Smooth muscle cell (in vitro differentiated cells): ENCODE data around the gene ROBO1. TPM values are rescaled to one million over a fixed set of nuclear protein-coding genes. Genes with fewer than 3 reads are reported as not detected.

Source experiments
- DNase-seq: peaks from one replicate; lab custom pipeline; 2025; ENCODE audit not compliant: unreplicated experiment; lab: John Stamatoyannopoulos, UW
- H2AFZ ChIP-seq: fragments of 200-600 bp; sonication (generic); 2 replicates; pipeline ENCODE4 v1.6.0; 2016; ENCODE audit warnings: antibody characterized with exemption, low read depth, mild to moderate bottlenecking
- H3F3A ChIP-seq: fragments of 200-600 bp; sonication (generic); 2 replicates; pipeline ENCODE4 v1.6.0; 2017; ENCODE audit warnings: antibody characterized with exemption, low read depth
- H3K27ac ChIP-seq: fragments of 200-600 bp; sonication (generic); 2 replicates; pipeline ENCODE4 v1.5.1; 2016; ENCODE audit warnings: low read depth, mild to moderate bottlenecking
- H3K27me3 ChIP-seq: fragments of 200-600 bp; sonication (generic); 2 replicates; pipeline ENCODE4 v1.6.1; 2016; ENCODE audit warnings: low read depth, mild to moderate bottlenecking
- H3K36me3 ChIP-seq: fragments of 200-600 bp; sonication (generic); 2 replicates; pipeline ENCODE4 v1.5.1; 2016; ENCODE audit warnings: low read depth
- H3K4me1 ChIP-seq: fragments of 200-600 bp; sonication (generic); 2 replicates; pipeline ENCODE4 v1.5.1; 2016; ENCODE audit warnings: low read depth
- H3K4me2 ChIP-seq: fragments of 200-600 bp; sonication (generic); 2 replicates; pipeline ENCODE4 v1.6.0; 2016; ENCODE audit warnings: mild to moderate bottlenecking
- H3K4me3 ChIP-seq: fragments of 200-600 bp; sonication (generic); 2 replicates; pipeline ENCODE4 v1.5.1; 2016; ENCODE audit warnings: mild to moderate bottlenecking
- H3K79me2 ChIP-seq: fragments of 200-600 bp; sonication (generic); 2 replicates; pipeline ENCODE4 v1.6.0; 2016; ENCODE audit warnings: low read depth, mild to moderate bottlenecking
- H3K9ac ChIP-seq: fragments of 200-600 bp; sonication (generic); 2 replicates; pipeline ENCODE4 v1.6.0; 2016; ENCODE audit warnings: low read depth
- H3K9me3 ChIP-seq: fragments of 200-600 bp; sonication (generic); replicated peaks from 2 replicates; pipeline ENCODE4 v1.5.1; 2016; ENCODE audit warnings: low read depth
- H4K20me1 ChIP-seq: fragments of 200-600 bp; sonication (generic); 2 replicates; pipeline ENCODE4 v1.6.0; 2016; ENCODE audit warnings: low read depth
- CTCF ChIP-seq: fragments of 200-600 bp; sonication (generic); IDR thresholded peaks from 2 replicates; pipeline ENCODE4 v1.5.1; 2017; ENCODE audit warnings: borderline replicate concordance, mild to moderate bottlenecking, antibody characterized with exemption; ENCODE audit not compliant: insufficient read depth, poor library complexity, severe bottlenecking
- WGBS: methylation state at CpG from one replicate; pipeline ENCODE4 v1.1.7; 2016; ENCODE audit warnings: low lambda C conversion rate; 5-methylcytosine and 5-hydroxymethylcytosine counted together
- polyA plus RNA-seq: library from polyadenylated mRNA; unstranded; fragments of >200 nt; fragmentation: Nextera tagmentation; extraction: Ambion mirVana; gene quantifications from 2 replicates; pipeline ENCODE4 v1.2.1, GENCODE V29; 2016
- total RNA-seq: library from RNA; depleted of rRNA; stranded (reverse); fragments of >200 nt; gene quantifications from 2 replicates; pipeline ENCODE4 v1.2.3, GENCODE V29; 2014

ROBO1 gene
- total and polyA plus RNA-seq, 2 experiments from 2014 or later, result 30.5 to 79.5 TPM

GRCh38 chr3:79263423-79263822 is 504.4 kb downstream of the ROBO1 start:
- WGBS, result 93% methylated on average over 1 of the region's 1 CpG
- Histone ChIP-seq H4K20me1 (no peaks in the 10 kb centered on the region), H3K9ac (no peak overlapping the region), H3K79me2 (no peaks in the 10 kb centered on the region), H3K27ac (no peak overlapping the region), H3K4me1 (no peaks in the 10 kb centered on the region), H3K27me3 (no peaks in the 10 kb centered on the region), H3K9me3 (no peaks in the 10 kb centered on the region), H3F3A (no peaks in the 10 kb centered on the region), H2AFZ (no peak overlapping the region), H3K4me3 (no peak overlapping the region), H3K4me2 (no peak overlapping the region), H3K36me3 (no peaks in the 10 kb centered on the region)
- TF ChIP-seq CTCF, result no peak
- DNase-seq, result no peak

- Histone ChIP-seq H3F3A (no peaks in the 10 kb centered on the region), H3K27me3 (no peaks in the 10 kb centered on the region), H3K4me1 (no peaks in the 10 kb centered on the region), H3K9ac (no peak overlapping the region), H3K27ac (no peak overlapping the region), H3K4me2 (no peak overlapping the region), H3K4me3 (no peak overlapping the region), H3K9me3 (no peaks in the 10 kb centered on the region), H2AFZ (no peak overlapping the region), H3K79me2 (no peaks in the 10 kb centered on the region), H4K20me1 (no peaks in the 10 kb centered on the region), H3K36me3 (no peaks in the 10 kb centered on the region)
- WGBS, result 88% methylated on average over 1 of the region's 1 CpG
- no peak for TF ChIP-seq CTCF
- no peak for DNase-seq
These were observed 509.3 kb downstream of the ROBO1 start for GRCh38 chr3:79258479-79258878.

- H3F3A ChIP-seq, result no peaks in the 10 kb centered on the region
- no peak overlapping the region for H3K27ac ChIP-seq
- no peak overlapping the region for H3K4me2 ChIP-seq
- H4K20me1 ChIP-seq, result no peaks in the 10 kb centered on the region
- no peak for TF ChIP-seq CTCF
- no peaks in the 10 kb centered on the region for H3K27me3 ChIP-seq
- H3K79me2 ChIP-seq, result no peaks in the 10 kb centered on the region
- H3K4me3 ChIP-seq, result no peak overlapping the region
- peak overlapping the region; percentile 39 for H2AFZ ChIP-seq
- no peak for DNase-seq
- H3K9me3 ChIP-seq, result no peaks in the 10 kb centered on the region
- H3K36me3 ChIP-seq, result no peaks in the 10 kb centered on the region
- WGBS, result 69% methylated on average over 1 of the region's 1 CpG
- H3K4me1 ChIP-seq, result no peaks in the 10 kb centered on the region
- no peak overlapping the region for H3K9ac ChIP-seq
These were observed 510.0 kb downstream of the ROBO1 start for GRCh38 chr3:79257791-79258190.

- Histone ChIP-seq H2AFZ (no peak overlapping the region), H3K4me2 (no peak overlapping the region), H3K79me2 (no peaks in the 10 kb centered on the region), H4K20me1 (no peaks in the 10 kb centered on the region), H3K4me3 (no peak overlapping the region), H3K27me3 (no peaks in the 10 kb centered on the region), H3K36me3 (no peaks in the 10 kb centered on the region), H3K9me3 (no peaks in the 10 kb centered on the region), H3K9ac (no peak overlapping the region), H3K27ac (peak overlapping the region; percentile 32), H3F3A (no peaks in the 10 kb centered on the region), H3K4me1 (no peaks in the 10 kb centered on the region)
- 98% methylated on average over 2 of the region's 2 CpGs for WGBS
- no peak for TF ChIP-seq CTCF
- DNase-seq, result no peak
These were observed 512.1 kb downstream of the ROBO1 start for GRCh38 chr3:79255702-79256101.
